CD4-positive, alpha-beta memory T cell (primary cell): ENCODE results near the gene COMMD8. TPM values are rescaled to one million over a fixed set of nuclear protein-coding genes. Genes with fewer than 3 reads are reported as not detected.
A peak's percentile ranks its signal among the peaks of the same experiment; 100 is the strongest.
"Not testable (repeated sequence)": the region's sequence is repeated elsewhere in the genome, so short reads cannot be mapped to it uniquely, and the experiment has no call there.

Experiments used
- CTCF ChIA-PET: fragments of 350-600 bp; sonication (Branson Sonifier 250); formaldehyde crosslinking; loops from one replicate; lab custom pipeline; 2021; ENCODE audit warnings: inconsistent platforms; ENCODE audit not compliant: partially characterized antibody; lab: Charles Lee
- POLR2A ChIA-PET: fragments of 350-600 bp; sonication (Branson Sonifier 250); formaldehyde crosslinking; loops from one replicate; lab custom pipeline; 2021; ENCODE audit not compliant: partially characterized antibody; lab: Charles Lee
- DNase-seq, 5 donors: peaks; one replicate each; pipeline versions ENCODE4 v3.0.0 to v3.0.0-alpha.2; 2020 to 2022; ENCODE audit warnings: mixed read lengths in 1 of 5
- H3K27ac ChIP-seq: one replicate; pipeline ENCODE4 v1.7.0; 2013; ENCODE audit warnings: low read depth, low read length
- H3K27me3 ChIP-seq: 2 replicates; pipeline ENCODE4 v1.7.0; 2013; ENCODE audit warnings: mild to moderate bottlenecking, low read length, moderate library complexity; ENCODE audit not compliant: insufficient read depth
- H3K36me3 ChIP-seq: 2 replicates; pipeline ENCODE4 v1.7.0; 2013; ENCODE audit warnings: mild to moderate bottlenecking, low read length, moderate library complexity; ENCODE audit not compliant: insufficient read depth
- H3K4me1 ChIP-seq: 2 replicates; pipeline ENCODE4 v1.7.0; 2013; ENCODE audit warnings: mild to moderate bottlenecking, low read length, moderate library complexity; ENCODE audit not compliant: insufficient read depth
- H3K4me3 ChIP-seq, 2 donors: one replicate each; pipeline ENCODE4 v1.7.0; 2013; ENCODE audit warnings: low read length in 2 of 2, mild to moderate bottlenecking in 1 of 2
- H3K9me3 ChIP-seq, 2 donors: one replicate each; pipeline ENCODE4 v1.7.0; 2013; ENCODE audit warnings: low read length in 2 of 2, control low read depth in 1 of 2; ENCODE audit not compliant: control insufficient read depth in 1 of 2
- H3K27ac Mint-ChIP-seq, 7 donors: one replicate each; pipeline ENCODE4 v1.8.0; 2020 to 2021; ENCODE audit warnings: mixed read lengths in 7 of 7, mild to moderate bottlenecking in 6 of 7, inconsistent platforms in 3 of 7, moderate library complexity in 3 of 7
- H3K27me3 Mint-ChIP-seq, 2 donors: one replicate each; pipeline ENCODE4 v1.8.0; 2020 to 2021; ENCODE audit warnings: mixed read lengths in 2 of 2
- H3K36me3 Mint-ChIP-seq, 2 donors: one replicate each; pipeline ENCODE4 v1.8.0; 2020 to 2021; ENCODE audit warnings: mixed read lengths in 2 of 2, inconsistent platforms in 1 of 2, mild to moderate bottlenecking in 1 of 2
- H3K4me1 Mint-ChIP-seq, 4 donors: one replicate each; pipeline ENCODE4 v1.8.0; 2020 to 2021; ENCODE audit warnings: mixed read lengths in 4 of 4, mild to moderate bottlenecking in 1 of 4
- H3K4me3 Mint-ChIP-seq, 8 donors: one replicate each; pipeline ENCODE4 v1.8.0; 2020 to 2021; ENCODE audit warnings: mixed read lengths in 8 of 8, mild to moderate bottlenecking in 7 of 8, moderate library complexity in 6 of 8, inconsistent platforms in 3 of 8
- H3K9me3 Mint-ChIP-seq, 8 donors: one replicate each; pipeline ENCODE4 v1.8.0; 2020 to 2021; ENCODE audit warnings: mixed read lengths in 8 of 8, mild to moderate bottlenecking in 5 of 8, inconsistent platforms in 3 of 8, moderate library complexity in 1 of 8
- intact Hi-C: fragments of 100-400 bp; cut with micrococcal nuclease; formaldehyde crosslinking; loops from one replicate; pipeline ENCODE4 v1.15.1; 2023
- polyA plus RNA-seq, 2 donors: library from polyadenylated mRNA; unstranded; fragments of 300-500 nt; fragmentation: Illumina TruSeq; gene quantifications; one replicate each; pipeline ENCODE4 v1.2.3, GENCODE V29; 2021
- total RNA-seq, 2 experiments: library from RNA; stranded (reverse); gene quantifications; one replicate each; pipeline ENCODE4 v1.2.3, GENCODE V29; 2021

Gene COMMD8
- total and polyA plus RNA-seq, 4 experiments from 2014 or later = 14.6 to 82.8 (median 30.2) TPM

GRCh38 chr4:47494124-47494430, 30.6 kb upstream of the COMMD8 start:
- Mint-ChIP-seq H3K27ac (no peak overlapping the region), H3K27me3 (no peaks in the 10 kb centered on the region), H3K36me3 (no peaks in the 10 kb centered on the region), H3K4me3 (no peak overlapping the region), H3K4me1 (peaks cover 0 to 4% (median 0%) of the 10 kb centered on the region in 4 donors), H3K9me3 (no peaks in the 10 kb centered on the region)
- CTCF ChIA-PET = interaction anchor here (0.9 kb wide), 1 partner anchor 9 kb away, joined by 4 read pairs; the partner anchor contains the start of gene ATP10D
- H3K4me1 ChIP-seq = no peaks in the 10 kb centered on the region
- intact Hi-C loops = no loop called here
- no peaks in the 10 kb centered on the region for H3K27me3 ChIP-seq
- no peak for DNase-seq
- H3K36me3 ChIP-seq = no peaks in the 10 kb centered on the region
- no peaks in the 10 kb centered on the region for H3K9me3 ChIP-seq
- H3K27ac ChIP-seq = no peak overlapping the region
- no peak overlapping the region for H3K4me3 ChIP-seq
- POLR2A ChIA-PET = interaction anchor here (1.2 kb wide), 1 partner anchor 9 kb away, joined by 8 read pairs; the partner anchor contains the start of gene ATP10D

DNA sequence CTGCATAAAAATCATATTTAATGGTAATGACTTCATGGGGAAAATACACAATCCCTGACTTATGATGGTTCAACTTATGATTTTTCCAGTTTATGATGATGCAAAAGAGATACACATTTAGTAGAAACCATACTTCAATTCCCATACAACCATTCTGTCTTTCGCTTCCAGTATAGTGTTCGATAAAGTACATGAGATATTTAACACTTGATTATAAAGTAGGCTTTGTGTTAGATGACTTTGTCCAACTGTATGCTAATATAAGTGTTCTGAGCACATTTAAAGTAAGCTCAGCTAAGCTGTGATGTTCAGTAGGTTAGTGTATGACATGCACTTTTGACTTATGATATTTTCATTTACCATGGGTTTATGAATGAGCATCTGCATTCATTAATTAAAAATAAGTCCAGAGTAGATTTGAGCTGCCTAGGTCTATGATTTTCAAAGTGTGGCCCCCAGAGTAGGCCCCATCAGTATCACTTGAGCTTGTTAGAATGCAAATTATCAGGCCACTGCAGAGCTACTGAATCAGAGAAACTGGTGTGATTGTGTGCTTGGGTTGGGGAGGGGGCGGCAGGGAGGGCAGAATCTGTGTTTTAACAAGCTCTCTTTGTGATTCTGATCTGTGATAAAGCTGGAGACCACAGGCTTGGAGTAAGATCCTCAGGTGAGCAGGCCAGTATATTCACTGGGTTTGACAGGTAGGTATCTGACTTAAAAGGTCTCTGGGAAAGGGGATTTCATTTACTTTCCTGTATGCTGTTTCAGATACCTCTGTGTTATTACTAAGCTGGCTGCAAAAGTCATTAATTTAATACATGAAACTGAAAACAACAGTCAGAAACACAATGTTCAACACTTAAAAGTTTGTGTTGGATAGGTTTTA, 30.0 kb upstream of the COMMD8 start:
- no peak overlapping the region for H3K4me3 Mint-ChIP-seq
- POLR2A ChIA-PET = interaction anchor here (1.2 to 1.5 kb wide), 2 partner anchors 9 to 30 kb away, joined by 3 to 8 read pairs; partner anchors contain the start of genes ATP10D and COMMD8
- Histone ChIP-seq H3K9me3 (no peaks in the 10 kb centered on the region), H3K4me1 (no peaks in the 10 kb centered on the region), H3K27me3 (no peaks in the 10 kb centered on the region), H3K4me3 (no peak overlapping the region), H3K36me3 (no peaks in the 10 kb centered on the region), H3K27ac (no peak overlapping the region)
- DNase-seq = no peak
- intact Hi-C loops = no loop called here
- H3K9me3 Mint-ChIP-seq = no peaks in the 10 kb centered on the region
- no peaks in the 10 kb centered on the region for H3K36me3 Mint-ChIP-seq
- H3K27me3 Mint-ChIP-seq = no peaks in the 10 kb centered on the region
- CTCF ChIA-PET = interaction anchor here (0.9 kb wide), 2 partner anchors 8 to 72 kb away, joined by 4 read pairs; partner anchors contain the start of gene ATP10D
- H3K27ac Mint-ChIP-seq = no peak overlapping the region
- peaks cover 0 to 2% (median 0%) of the 10 kb centered on the region in 4 donors for H3K4me1 Mint-ChIP-seq

- Histone ChIP-seq H3K27me3 (no peaks in the 10 kb centered on the region), H3K4me3 (no peak overlapping the region), H3K36me3 (no peaks in the 10 kb centered on the region), H3K9me3 (no peaks in the 10 kb centered on the region), H3K27ac (no peak overlapping the region), H3K4me1 (peaks cover 9% of the 10 kb centered on the region)
- no peaks in the 10 kb centered on the region for H3K9me3 Mint-ChIP-seq
- no peak overlapping the region for H3K4me3 Mint-ChIP-seq
- H3K27me3 Mint-ChIP-seq = no peaks in the 10 kb centered on the region
- H3K4me1 Mint-ChIP-seq = peaks cover 3 to 9% (median 8%) of the 10 kb centered on the region in 4 donors
- H3K36me3 Mint-ChIP-seq = no peaks in the 10 kb centered on the region
- DNase-seq = peak in 3 of 5 donors; percentile 9 to 21 (median 18)
- ChIA-PET POLR2A (no interaction called here), CTCF (no interaction called here)
- peak overlapping the region in 1 of 7 donors; percentile 52 for H3K27ac Mint-ChIP-seq
- intact Hi-C loops = no loop called here
Measured at GRCh38 chr4:47490550-47490949, 27.0 kb upstream of the COMMD8 start.

DNA sequence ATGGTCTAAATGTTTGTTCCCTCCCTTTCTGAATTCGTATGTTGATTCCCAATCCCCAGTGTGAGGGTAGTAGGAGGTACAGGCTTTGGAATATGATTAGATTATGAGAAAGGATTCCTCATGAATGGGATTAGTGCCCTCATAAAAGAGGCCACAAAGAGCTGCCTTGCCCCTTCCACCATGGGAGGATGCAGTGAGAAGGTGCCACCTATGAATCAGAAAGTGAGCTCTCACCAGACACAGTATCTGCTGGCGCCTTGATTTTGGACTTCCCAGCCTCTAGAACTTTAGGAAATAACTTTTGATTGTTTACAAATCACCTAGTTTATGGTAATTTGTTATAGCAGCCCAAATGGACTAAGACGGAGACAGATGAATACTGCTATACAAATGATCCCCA, 25.2 kb upstream of the COMMD8 start:
- no peak overlapping the region for H3K4me3 Mint-ChIP-seq

DNA sequence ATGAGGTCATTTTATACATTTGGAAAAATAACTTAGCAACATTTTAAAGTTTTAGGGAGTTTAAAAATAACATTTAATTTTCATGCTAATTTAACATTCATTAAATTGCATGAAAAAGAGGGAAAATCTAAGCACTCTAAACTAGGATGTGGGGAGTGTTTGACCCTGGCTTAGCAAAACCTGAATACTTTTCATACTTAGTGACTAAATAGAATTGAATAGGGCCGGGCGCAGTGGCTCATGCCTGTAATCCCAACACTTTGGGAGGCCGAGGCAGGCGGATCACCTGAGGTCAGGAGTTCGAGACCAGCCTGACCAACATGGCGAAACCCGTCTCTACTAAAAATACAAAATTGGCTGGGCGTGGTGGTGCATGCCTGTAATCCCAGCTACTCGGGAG, 23.2 kb upstream of the COMMD8 start:
- POLR2A ChIA-PET, H3K36me3 ChIP-seq, H3K36me3 Mint-ChIP-seq, H3K27me3 ChIP-seq, H3K9me3 ChIP-seq, H3K27ac ChIP-seq, H3K27ac Mint-ChIP-seq, H3K4me3 ChIP-seq, CTCF ChIA-PET, DNase-seq, H3K27me3 Mint-ChIP-seq, H3K9me3 Mint-ChIP-seq: not testable (repeated sequence)
- peaks cover 14% of the 10 kb centered on the region for H3K4me1 ChIP-seq
- intact Hi-C loops = loop anchor here (5.0 kb wide), 2 partner anchors 46 to 856 kb away; partner anchors contain the start of gene SLAIN2
- Mint-ChIP-seq H3K4me3 (peak overlapping the region in 4 of 8 donors; percentile 33 to 99 (median 97)), H3K4me1 (peaks cover 7 to 32% (median 25%) of the 10 kb centered on the region in 4 donors)

More for the DNA sequence above, 25.2 kb upstream of the COMMD8 start:
- Mint-ChIP-seq H3K36me3 (peaks cover 0 to 6% of the 10 kb centered on the region in 2 donors), H3K27ac (peak overlapping the region in 1 of 7 donors; percentile 13), H3K27me3 (no peaks in the 10 kb centered on the region), H3K9me3 (no peaks in the 10 kb centered on the region), H3K4me1 (peaks cover 6 to 26% (median 20%) of the 10 kb centered on the region in 4 donors)
- no peak overlapping the region for H3K27ac ChIP-seq
- POLR2A ChIA-PET = no interaction called here
- H3K27me3 ChIP-seq = no peaks in the 10 kb centered on the region
- intact Hi-C loops = loop anchor here (5.0 kb wide), 2 partner anchors 44 to 854 kb away; partner anchors contain the start of gene SLAIN2
- H3K9me3 ChIP-seq = no peaks in the 10 kb centered on the region
- DNase-seq = no peak
- H3K4me3 ChIP-seq = no peak overlapping the region
- H3K36me3 ChIP-seq = no peaks in the 10 kb centered on the region
- peaks cover 14% of the 10 kb centered on the region for H3K4me1 ChIP-seq
- CTCF ChIA-PET = interaction anchor here (0.8 to 1.2 kb wide), 2 partner anchors 25 to 26 kb away, joined by 3 to 4 read pairs; partner anchors contain the start of gene COMMD8

- no peaks in the 10 kb centered on the region for H3K27me3 Mint-ChIP-seq
- peaks cover 7 to 32% (median 25%) of the 10 kb centered on the region in 4 donors for H3K4me1 Mint-ChIP-seq
- intact Hi-C loops = loop anchor here (5.0 kb wide), 2 partner anchors 46 to 856 kb away; partner anchors contain the start of gene SLAIN2
- peaks cover 0 to 6% of the 10 kb centered on the region in 2 donors for H3K36me3 Mint-ChIP-seq
- POLR2A ChIA-PET = no interaction called here
- Histone ChIP-seq H3K9me3 (no peaks in the 10 kb centered on the region), H3K27me3 (no peaks in the 10 kb centered on the region), H3K27ac (no peak overlapping the region), H3K4me1 (peaks cover 14% of the 10 kb centered on the region), H3K36me3 (no peaks in the 10 kb centered on the region), H3K4me3 (peak overlapping the region in 1 of 2 donors; percentile 86)
- H3K4me3 Mint-ChIP-seq = peak overlapping the region; percentile 90 to 99 (median 95)
- H3K9me3 Mint-ChIP-seq = no peaks in the 10 kb centered on the region
- DNase-seq = no peak
- CTCF ChIA-PET = interaction anchor here (1.9 kb wide), 1 partner anchor 78 kb away, joined by 9 read pairs; no protein-coding TSS in a partner anchor
- H3K27ac Mint-ChIP-seq = peak overlapping the region in 2 of 7 donors; percentile 58 to 96
Measured at GRCh38 chr4:47486231-47486673, 22.8 kb upstream of the COMMD8 start.

GRCh38 chr4:47485768-47486167, 22.3 kb upstream of the COMMD8 start:
- POLR2A ChIA-PET = interaction anchor here (2.0 to 2.1 kb wide), 2 partner anchors 8 to 23 kb away, joined by 8 to 21 read pairs; partner anchors contain the start of gene COMMD8
- H3K9me3 Mint-ChIP-seq = no peaks in the 10 kb centered on the region
- Histone ChIP-seq H3K4me3 (peak overlapping the region; percentile 58 to 86), H3K4me1 (peaks cover 14% of the 10 kb centered on the region), H3K9me3 (no peaks in the 10 kb centered on the region), H3K36me3 (no peaks in the 10 kb centered on the region), H3K27me3 (no peaks in the 10 kb centered on the region), H3K27ac (peak overlapping the region; percentile 46)
- intact Hi-C loops = loop anchor here (1.0 to 5.0 kb wide), 4 partner anchors 22 to 857 kb away; partner anchors contain the start of genes COMMD8 and SLAIN2
- peak overlapping the region; percentile 90 to 99 (median 95) for H3K4me3 Mint-ChIP-seq
- H3K27me3 Mint-ChIP-seq = no peaks in the 10 kb centered on the region
- H3K27ac Mint-ChIP-seq = peak overlapping the region; percentile 74 to 98 (median 94)
- H3K36me3 Mint-ChIP-seq = peaks cover 0 to 6% of the 10 kb centered on the region in 2 donors
- DNase-seq = no peak
- peaks cover 7 to 32% (median 25%) of the 10 kb centered on the region in 4 donors for H3K4me1 Mint-ChIP-seq
- CTCF ChIA-PET = interaction anchor here (1.1 to 3.0 kb wide), 4 partner anchors 15 to 78 kb away, joined by 4 to 19 read pairs (median 8); partner anchors contain the start of gene COMMD8
